Heart left ventricle (tissue), 16 donors: ENCODE data around the gene NOX5. TPM values are rescaled to one million over a fixed set of nuclear protein-coding genes. Genes with fewer than 3 reads are reported as not detected.

Experiments used
- ATAC-seq, 4 donors: fragments of 200-7000 bp; cut with Tn5 transposase; one replicate each; pipeline ENCODE4 v1.9.1; 2020 to 2022; ENCODE audit warnings: moderate library complexity in 4 of 4, mild to moderate bottlenecking in 3 of 4, moderate number of reproducible peaks in 1 of 4
- DNase-seq, 5 donors: peaks; one replicate each; pipeline ENCODE4 v3.0.0-alpha.2; 2020
- H3K27ac ChIP-seq, 12 donors: fragments of 200-600 bp; sonication (generic) in 4 of 12; one replicate each; pipeline versions ENCODE4 v1.5.0 to v1.8.0; 2016 to 2022; ENCODE audit warnings: mild to moderate bottlenecking in 2 of 12
- H3K27me3 ChIP-seq, 9 donors: fragments of 200-600 bp; sonication (generic) in 2 of 9; one replicate each; pipeline versions ENCODE4 v1.5.1 to v1.8.0; 2016 to 2022; ENCODE audit warnings: mild to moderate bottlenecking in 3 of 9
- H3K36me3 ChIP-seq, 9 donors: fragments of 200-600 bp; sonication (generic) in 2 of 9; one replicate each; pipeline versions ENCODE4 v1.5.0 to v1.8.0; 2018 to 2022; ENCODE audit warnings: mild to moderate bottlenecking in 2 of 9
- H3K4me1 ChIP-seq, 12 donors: fragments of 200-600 bp; sonication (generic) in 4 of 12; one replicate each; pipeline versions ENCODE4 v1.5.0 to v1.8.0; 2016 to 2022; ENCODE audit warnings: mild to moderate bottlenecking in 3 of 12
- H3K4me3 ChIP-seq, 12 donors: fragments of 200-600 bp; sonication (generic) in 4 of 12; one replicate each; pipeline versions ENCODE4 v1.5.0 to v1.8.0; 2017 to 2022; ENCODE audit warnings: mild to moderate bottlenecking in 9 of 12, moderate library complexity in 4 of 12
- H3K9me3 ChIP-seq, 12 donors: fragments of 200-600 bp; sonication (generic) in 4 of 12; one replicate each; pipeline versions ENCODE4 v1.5.0 to v1.8.0; 2016 to 2022; ENCODE audit warnings: mild to moderate bottlenecking in 1 of 12
- CTCF ChIP-seq, 12 donors: fragments of 200-600 bp; sonication (generic) in 4 of 12; IDR thresholded peaks; one replicate each; pipeline versions ENCODE4 v1.5.0 to v1.8.0; 2018 to 2022; ENCODE audit warnings: antibody characterized with exemption in 12 of 12, mild to moderate bottlenecking in 5 of 12
- POLR2A ChIP-seq, 2 donors: fragments of 450-650 bp; IDR thresholded peaks; one replicate each; pipeline ENCODE4 v1.6.1; 2017; ENCODE audit warnings: antibody characterized with exemption in 2 of 2, mild to moderate bottlenecking in 2 of 2, moderate library complexity in 2 of 2
- WGBS, 4 donors: extraction: QIAGEN DNeasy Blood & Tissue Kit in 2 of 4; methylation state at CpG; one replicate each; pipeline versions ENCODE4 v1.1.5 to v1.1.7; 2013 to 2018; 5-methylcytosine and 5-hydroxymethylcytosine counted together
- intact Hi-C, 10 donors: fragments of 100-400 bp; cut with DNase I; formaldehyde crosslinking; loops; one replicate each; pipeline versions ENCODE4 v1.11.1 to v1.14.2; 2022
- polyA plus RNA-seq, 2 donors: library from polyadenylated mRNA; stranded (reverse); fragments of 200-250 nt; gene quantifications; one replicate each; pipeline ENCODE4 v1.2.3, GENCODE V29; 2013
- total RNA-seq, 9 donors: library from RNA; depleted of rRNA in 2 of 9; stranded (reverse); fragments of >200 nt in 2 of 9; fragmentation: NEBNext Ultra II Directional in 3 of 9; extraction: Animal tissue kit (Norgen Biotek cat#: 25700) in 3 of 9; gene quantifications; one replicate each; pipeline versions ENCODE4 v1.1.0 to v1.2.4, GENCODE V29; 2016 to 2023
- donor health status: ischemic (EF 13 %, LVEDD 7.1; RV severe dilation, severe dysfunction).
- donor health status: healthy with polysubstance abuse.
- donor health status: DM: no; HTN: yes; CAD: no.
- donor health status: DM: no; HTN: no; CAD: no.
- donor health status: ischemic (EF 25% LVEDD 6.9; RV normal size, moderate dysfunction).
- donor health status: ischemic (EF 25% LVEDD 5.7; RV mildly dilated, moderate dysfunction).
- donor health status: healthy.
- donor health status: DM: yes; HTN: yes; CAD: no.
- donor health status: ischemic (EF 35%, LVEDD 5.7; RV mildly dilated, moderate dysfunction).
- donor health status: nonischemic (EF 11% LVEDD 7.7; RV severe dilation, severe dysfunction).
- donor health status: DM: yes; HTN: yes; CAD: no.
- donor health status: PGD.
- donor health status: ischemic (EF 29% LVEDD 5.4; RV normal size, mild dysfunction).
- donor health status: nonischemic (EF 23%, LVEDD 6.1; RV moderate dilation, normal function).

Gene NOX5
- total and polyA plus RNA-seq, 11 donors: 0.02 to 0.29 (median 0.04) TPM; not detected in 6

GRCh38 chr15:69060744-69061143 lies 46.2 kb downstream of the NOX5 start:
- Histone ChIP-seq H3K9me3 (no peaks in the 10 kb centered on the region), H3K27me3 (peaks cover 0 to 4% (median 0%) of the 10 kb centered on the region in 9 donors), H3K4me1 (peaks cover 0 to 23% (median 16%) of the 10 kb centered on the region in 12 donors), H3K36me3 (no peaks in the 10 kb centered on the region), H3K27ac (peak overlapping the region in 9 of 12 donors; percentile 9 to 72 (median 55)), H3K4me3 (no peak overlapping the region)
- DNase-seq (no peak), ATAC-seq (no peak)
- intact Hi-C loops: loop anchor here in 4 of 10 donors (1.0 to 10.0 kb wide), 5 partner anchors 94 to 335 kb away; partner anchors contain the start of gene GLCE (in 2 of the 4)
- 35 to 47% (median 41%) methylated on average over 4 of the region's 4 CpGs for WGBS, 4 donors
- no peak for TF ChIP-seq POLR2A (IDR thresholded peaks at IDR 0.05)
- no peak for TF ChIP-seq CTCF (IDR thresholded peaks at IDR 0.05)

GRCh38 chr15:69061414-69061842 lies 46.9 kb downstream of the NOX5 start:
- peaks cover 0 to 23% (median 16%) of the 10 kb centered on the region in 12 donors for H3K4me1 ChIP-seq
- no peak overlapping the region for H3K4me3 ChIP-seq
- H3K9me3 ChIP-seq: no peaks in the 10 kb centered on the region
- no peak for TF ChIP-seq POLR2A (IDR thresholded peaks at IDR 0.05)
- TF ChIP-seq CTCF (IDR thresholded peaks at IDR 0.05): no peak
- no peak for ATAC-seq
- no peaks in the 10 kb centered on the region for H3K27me3 ChIP-seq
- H3K27ac ChIP-seq: peak overlapping the region in 1 of 12 donors; percentile 72
- no peak for DNase-seq
- intact Hi-C loops: loop anchor here in 4 of 10 donors (1.0 to 10.0 kb wide), 5 partner anchors 93 to 334 kb away; partner anchors contain the start of gene GLCE (in 2 of the 4)
- no peaks in the 10 kb centered on the region for H3K36me3 ChIP-seq

DNA sequence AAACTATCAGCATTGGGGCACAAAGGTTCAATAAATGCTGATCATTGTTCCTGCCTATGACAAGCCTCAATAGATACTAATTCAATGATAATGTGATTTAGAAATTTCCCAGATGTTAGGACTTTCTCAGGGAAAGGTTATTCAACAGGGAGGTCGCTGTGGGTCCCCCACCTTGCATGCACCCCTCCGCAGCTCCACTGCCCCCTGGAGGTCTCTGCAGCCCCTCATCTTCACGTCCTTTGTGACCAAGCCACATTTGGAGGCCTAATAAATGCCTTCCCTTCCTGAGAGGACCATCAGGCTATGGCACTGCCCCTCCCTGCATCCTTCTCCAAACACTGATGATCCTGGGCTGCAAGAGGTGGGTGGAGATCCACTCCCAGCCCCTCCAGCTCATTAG lies 50.2 kb downstream of the NOX5 start:
- Histone ChIP-seq H3K27ac (no peak overlapping the region), H3K4me1 (peaks cover 0 to 17% (median 10%) of the 10 kb centered on the region in 12 donors), H3K27me3 (no peaks in the 10 kb centered on the region), H3K4me3 (no peak overlapping the region), H3K9me3 (peaks cover 0 to 13% (median 0%) of the 10 kb centered on the region in 12 donors), H3K36me3 (no peaks in the 10 kb centered on the region)
- DNase-seq (no peak), ATAC-seq (no peak)
- intact Hi-C loops: loop anchor here in 3 of 10 donors (5.0 to 10.0 kb wide), 2 partner anchors 90 to 98 kb away; partner anchors contain the start of gene GLCE (in 2 of the 3)
- WGBS, 4 donors: 70 to 77% (median 71%) methylated on average over 3 of the region's 3 CpGs
- TF ChIP-seq CTCF (IDR thresholded peaks at IDR 0.05): no peak
- TF ChIP-seq POLR2A (IDR thresholded peaks at IDR 0.05): no peak

DNA sequence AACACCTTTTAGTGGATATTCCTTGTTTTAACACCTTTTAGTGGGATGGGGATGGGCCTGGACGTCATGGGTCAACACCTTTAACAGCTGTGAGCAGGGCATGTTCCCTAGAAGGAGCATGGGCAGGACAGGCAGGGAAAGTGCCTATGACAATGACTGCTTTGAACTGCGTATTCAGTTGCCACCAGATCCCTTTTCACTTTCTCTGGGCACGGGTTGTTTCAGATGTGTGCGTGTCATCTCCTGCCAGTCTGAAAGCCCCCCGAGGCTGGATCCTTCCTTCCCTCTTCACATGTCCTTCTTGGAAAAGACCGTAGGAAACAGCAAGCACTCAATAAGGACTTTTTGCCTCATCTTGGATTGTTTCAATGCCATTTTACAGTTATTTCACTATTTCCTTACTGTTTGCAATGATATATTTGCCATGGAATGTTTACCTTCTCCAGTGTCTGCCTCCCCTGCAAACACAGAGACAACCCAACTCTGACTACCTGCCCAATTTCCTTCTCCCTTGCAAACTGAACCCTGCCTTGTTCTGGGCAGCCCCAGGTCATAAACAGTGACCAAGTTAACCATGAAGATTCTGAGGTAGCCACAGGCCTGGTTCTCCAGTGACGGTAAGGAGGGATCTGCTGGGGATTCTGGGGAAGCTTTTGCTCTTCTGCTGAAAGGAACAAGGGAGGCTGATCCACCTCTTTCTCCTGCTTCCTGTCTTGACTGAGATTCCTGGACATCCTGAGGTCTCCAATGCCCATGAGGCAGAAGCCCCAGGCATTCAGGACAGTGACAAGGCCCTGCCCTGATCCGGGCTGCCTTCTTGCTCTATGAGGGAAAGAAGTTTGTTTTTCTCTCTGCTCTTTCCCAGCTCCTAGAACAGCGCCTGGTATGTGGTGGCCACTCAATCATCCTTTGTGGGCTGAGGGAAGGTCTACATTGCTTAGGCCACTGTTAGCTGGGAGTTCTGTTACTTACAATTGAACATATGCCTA lies 51.8 kb downstream of the NOX5 start:
- TF ChIP-seq CTCF (IDR thresholded peaks at IDR 0.05) (no peak), POLR2A (IDR thresholded peaks at IDR 0.05) (no peak)
- Histone ChIP-seq H3K4me1 (peaks cover 0 to under 1% (median 0%) of the 10 kb centered on the region in 12 donors), H3K9me3 (peaks cover 0 to 13% (median 0%) of the 10 kb centered on the region in 12 donors), H3K36me3 (no peaks in the 10 kb centered on the region), H3K27ac (no peak overlapping the region), H3K4me3 (no peak overlapping the region), H3K27me3 (no peaks in the 10 kb centered on the region)
- DNase-seq (no peak), ATAC-seq (no peak)
- intact Hi-C loops: loop anchor here in 1 of 10 donors (10.0 kb wide), 1 partner anchor 88 kb away; no protein-coding TSS in a partner anchor
- 90 to 95% (median 94%) methylated on average over 9 of the region's 9 CpGs for WGBS, 4 donors
